GM12878 (cell line): ENCODE measurements around the gene CFAP74. TPM values are rescaled to one million over a fixed set of nuclear protein-coding genes. Genes with fewer than 3 reads are reported as not detected.

Experiments used
- ATAC-seq: fragments of 200-7000 bp; cut with Tn5 transposase; 3 replicates; pipeline ENCODE4 v1.9.1; 2020; ENCODE audit warnings: mild to moderate bottlenecking, moderate library complexity
- BruUV-seq: library from RNA; stranded (reverse); fragments of 400-500 nt; replicated peaks from 2 replicates; lab custom pipeline; 2021; lab: Mats Ljungman, UMichigan
- CTCF ChIA-PET: fragments of 300-600 bp; sonication (Branson Sonifier 250); formaldehyde crosslinking; extraction: SDS; loops from one replicate; lab custom pipeline; 2021; ENCODE audit warnings: inconsistent platforms; lab: Yijun Ruan, JAX
- POLR2A ChIA-PET: fragments of 350-600 bp; formaldehyde crosslinking; extraction: SDS; loops from one replicate; lab custom pipeline; 2021; ENCODE audit warnings: inconsistent platforms; lab: Charles Lee
- RAD21 ChIA-PET: fragments of 300-600 bp; sonication (Branson Sonifier 250); formaldehyde crosslinking; loops from one replicate; lab custom pipeline; 2023; ENCODE audit warnings: antibody characterized with exemption; ENCODE audit not compliant: unreplicated experiment; lab: Charles Lee
- SMC1A ChIA-PET: fragments of 300-600 bp; sonication (Branson Sonifier 250); formaldehyde crosslinking; loops from one replicate; lab custom pipeline; 2023; ENCODE audit not compliant: unreplicated experiment, uncharacterized antibody; lab: Charles Lee
- DNase-seq: peaks from one replicate; pipeline ENCODE4 v3.0.0-alpha.2; 2011; ENCODE audit warnings: low read depth, low spot score
- FAIRE-seq: peaks from 3 replicates; lab custom pipeline; 2011; peaks lifted over from hg19 to GRCh38; lab: Jason Lieb, UNC
- H2AFZ ChIP-seq: 2 replicates; pipeline ENCODE4 v1.6.0; 2011; ENCODE audit warnings: low read depth, low read length, control low read depth; ENCODE audit not compliant: control insufficient read depth
- H3K27ac ChIP-seq: 2 replicates; pipeline ENCODE4 v1.5.1; 2011; ENCODE audit warnings: control low read depth; ENCODE audit not compliant: control insufficient read depth, insufficient read depth
- H3K27me3 ChIP-seq, 2 experiments: replicated peaks in 1 of 2; 2 replicates each; pipeline versions ENCODE4 v1.6.0 to v1.6.1; 2011; ENCODE audit warnings: low read length in 1 of 2; ENCODE audit not compliant: control insufficient read depth in 2 of 2, insufficient read depth in 2 of 2
- H3K36me3 ChIP-seq, 2 experiments: 2 replicates each; pipeline ENCODE4 v1.5.1; 2011; ENCODE audit warnings: low read length in 1 of 2; ENCODE audit not compliant: control insufficient read depth in 2 of 2, insufficient read depth in 2 of 2
- H3K4me1 ChIP-seq: 2 replicates; pipeline ENCODE4 v1.6.1; 2011; ENCODE audit warnings: mild to moderate bottlenecking, low read length, moderate library complexity, mixed read lengths; ENCODE audit not compliant: control insufficient read depth, insufficient read depth
- H3K4me2 ChIP-seq: 2 replicates; pipeline ENCODE4 v1.6.0; 2011; ENCODE audit warnings: control low read depth; ENCODE audit not compliant: control insufficient read depth, insufficient read depth
- H3K4me3 ChIP-seq: fragments of 200-600 bp; sonication (generic); 2 replicates; pipeline ENCODE4 v1.5.1; 2016
- H3K79me2 ChIP-seq: 2 replicates; pipeline ENCODE4 v1.6.0; 2011; ENCODE audit warnings: low read length; ENCODE audit not compliant: control insufficient read depth, insufficient read depth
- H3K9ac ChIP-seq: 2 replicates; pipeline ENCODE4 v1.8.0; 2011; ENCODE audit warnings: low read length, control low read depth, mixed read lengths; ENCODE audit not compliant: control insufficient read depth, insufficient read depth
- H3K9me3 ChIP-seq: replicated peaks from 3 replicates; pipeline ENCODE4 v1.5.1; 2011; ENCODE audit warnings: mild to moderate bottlenecking, low read length; ENCODE audit not compliant: control insufficient read depth, insufficient read depth
- H4K20me1 ChIP-seq: 2 replicates; pipeline ENCODE4 v1.6.0; 2011; ENCODE audit not compliant: control insufficient read depth, insufficient read depth
- ATF7 ChIP-seq: fragments of 450-650 bp; IDR thresholded peaks from 2 replicates; pipeline ENCODE4 v1.6.1; 2016; ENCODE audit warnings: low read depth, mild to moderate bottlenecking
- BCL11A ChIP-seq: IDR thresholded peaks from 2 replicates; pipeline ENCODE4 v1.6.1; 2011; ENCODE audit warnings: low read depth, low read length
- CHD2 ChIP-seq: IDR thresholded peaks from 2 replicates; pipeline ENCODE4 v1.6.1; 2011; ENCODE audit warnings: low read depth, low read length, improper control_type of control experiment, borderline replicate concordance
- CTCF ChIP-seq, 3 experiments: IDR thresholded peaks in 2 of 3; conservative IDR thresholded peaks in 1 of 3; 2 replicates each; pipeline ENCODE4 v1.5.1; 2011; ENCODE audit warnings: low read depth in 3 of 3, low read length in 3 of 3, mild to moderate bottlenecking in 3 of 3, control low read depth in 2 of 3, moderate library complexity in 2 of 3, inconsistent platforms in 1 of 3, mixed read lengths in 1 of 3; ENCODE audit not compliant: control insufficient read depth in 2 of 3, insufficient read depth in 1 of 3; ENCODE audit errors: extremely low read depth in 1 of 3
- DPF2 ChIP-seq: fragments of 450-650 bp; IDR thresholded peaks from 2 replicates; pipeline ENCODE4 v1.6.1; 2017; ENCODE audit warnings: mild to moderate bottlenecking
- HDGF ChIP-seq: fragments of 450-650 bp; IDR thresholded peaks from 2 replicates; pipeline ENCODE4 v1.6.1; 2016; ENCODE audit warnings: antibody characterized with exemption
- IKZF1 ChIP-seq: fragments of 450-650 bp; conservative IDR thresholded peaks from 2 replicates; pipeline ENCODE4 v1.6.1; 2017; ENCODE audit warnings: antibody characterized with exemption, mild to moderate bottlenecking
- NKRF ChIP-seq: fragments of 450-650 bp; conservative IDR thresholded peaks from 2 replicates; pipeline ENCODE4 v1.6.1; 2017; ENCODE audit warnings: mild to moderate bottlenecking, moderate library complexity
- NR2C1 ChIP-seq: fragments of 450-650 bp; IDR thresholded peaks from 2 replicates; pipeline ENCODE4 v1.6.1; 2017; ENCODE audit warnings: antibody characterized with exemption, mild to moderate bottlenecking, moderate library complexity
- NR2F1 ChIP-seq: fragments of 450-650 bp; conservative IDR thresholded peaks from 2 replicates; pipeline ENCODE4 v1.6.1; 2017; ENCODE audit warnings: mild to moderate bottlenecking
- PAX8 ChIP-seq: fragments of 450-650 bp; IDR thresholded peaks from 2 replicates; pipeline ENCODE4 v1.6.1; 2017; ENCODE audit warnings: mild to moderate bottlenecking, moderate library complexity
- POLR2AphosphoS2 ChIP-seq: IDR thresholded peaks from 2 replicates; pipeline ENCODE4 v1.6.1; 2011; ENCODE audit warnings: low read depth, mild to moderate bottlenecking, low read length, improper control_type of control experiment, moderate library complexity
- POU2F2 ChIP-seq: IDR thresholded peaks from 3 replicates; pipeline ENCODE4 v1.6.1; 2011; ENCODE audit warnings: low read depth, mild to moderate bottlenecking, low read length, borderline replicate concordance
- SMAD1 ChIP-seq: fragments of 450-650 bp; IDR thresholded peaks from 2 replicates; pipeline ENCODE4 v1.6.1; 2018; ENCODE audit warnings: mild to moderate bottlenecking, low read depth; ENCODE audit not compliant: partially characterized antibody
- SMARCA5 ChIP-seq: fragments of 450-650 bp; IDR thresholded peaks from 2 replicates; pipeline ENCODE4 v1.6.1; 2017; ENCODE audit warnings: mild to moderate bottlenecking
- SMC3 ChIP-seq: IDR thresholded peaks from 2 replicates; pipeline ENCODE4 v1.6.1; 2011; ENCODE audit warnings: low read length, improper control_type of control experiment, borderline replicate concordance
- SP1 ChIP-seq: IDR thresholded peaks from one replicate; pipeline ENCODE4 v1.6.1; 2011; ENCODE audit warnings: low read depth, low read length
- WGBS: methylation state at CpG from one replicate; pipeline ENCODE4 v1.1.6; 2016; ENCODE audit warnings: low lambda C conversion rate; ENCODE audit not compliant: insufficient replicate concordance, insufficient coverage; ENCODE audit errors: missing lambda C conversion rate; 5-methylcytosine and 5-hydroxymethylcytosine counted together
- in situ Hi-C: fragments of 300-500 bp; cut with MboI; formaldehyde crosslinking; loops from 9 replicates; pipeline ENCODE4 v1.14.3; 2018; ENCODE audit warnings: mixed read lengths
- intact Hi-C: fragments of 100-400 bp; cut with micrococcal nuclease; formaldehyde crosslinking; loops from one replicate; pipeline ENCODE4 v1.14.2; 2022; ENCODE audit not compliant: unreplicated experiment
- polyA plus RNA-seq, 11 experiments: library from polyadenylated mRNA; depleted of rRNA in 4 of 11; unstranded in 6 of 11; stranded (reverse) in 5 of 11; fragments of >200 nt; fragmentation: Nextera tagmentation in 4 of 11; fragmentation: Illumina TruSeq in 1 of 11; extraction: Ambion mirVana in 4 of 11; extraction: Trizol in 1 of 11; gene quantifications; 1 replicate in 1 of 11; 2 replicates in 10 of 11; pipeline versions ENCODE4 v1.2.1 to v1.2.3, GENCODE V29; 2011 to 2016; ENCODE audit warnings: inconsistent platforms in 2 of 11, missing spikeins in 2 of 11, low read depth in 1 of 11
- total RNA-seq, 4 experiments: library from RNA; depleted of rRNA in 3 of 4; stranded (reverse); fragments of >200 nt in 3 of 4; fragmentation: Illumina TruSeq in 1 of 4; extraction: Trizol in 1 of 4; gene quantifications; 2 replicates each; pipeline versions ENCODE4 v1.2.1 to v1.2.3, GENCODE V29; 2013 to 2021

The CFAP74 gene
- total and polyA plus RNA-seq, 10 of the 15 experiments (the other 5 are each of a cell fraction or from before 2014, with no cell fraction given) = 0.01 TPM; not detected in 9

GRCh38 chr1:1919304-1920056 lies 84.1 kb downstream of the CFAP74 start (continued):
- TF ChIP-seq SP1 (peak; percentile 83), NR2C1 (peak; percentile 28; the same call in 1 of the 2 replicates), HDGF (peak; percentile 99), SMC3 (no peak)

GRCh38 chr1:1918901-1919303 lies 84.7 kb downstream of the CFAP74 start, which contains the start of gene TMEM52:
Gene TMEM52, minus strand, starts transcription at chr1:1919279. Its CDS starts 14 bp downstream, at chr1:1919265.
- H3K36me3 ChIP-seq = no peaks in the 10 kb centered on the region
- H3K27ac ChIP-seq = no peak within 1 kb of the TSS

More at GRCh38 chr1:1918901-1919303, 84.7 kb downstream of the CFAP74 start, which contains the start of gene TMEM52:
- Histone ChIP-seq H3K4me3 (peak within 1 kb of the TSS; percentile 60), H2AFZ (peak within 1 kb of the TSS; percentile 78), H4K20me1 (no peaks in the 10 kb centered on the region), H3K79me2 (no peaks in the 10 kb centered on the region), H3K9ac (no peak within 1 kb of the TSS), H3K9me3 (no peaks in the 10 kb centered on the region), H3K4me2 (peak within 1 kb of the TSS; percentile 98), H3K27me3 (peaks cover 0 to 2% of the 10 kb centered on the region in 2 experiments; a peak in 1 of 4 replicates), H3K4me1 (peaks cover 7% of the 10 kb centered on the region)
- DNase-seq (no peak), FAIRE-seq (no peak), ATAC-seq (peak; percentile 56)
- POLR2A ChIA-PET = no interaction called here
- TF ChIP-seq POU2F2 (no peak), ATF7 (no peak), SMAD1 (no peak), CTCF (IDR thresholded peaks at IDR 0.05 in 2 of 3, conservative IDR thresholded peaks at IDR 0.05 in 1 of 3; ENCODE audit: control insufficient read depth in 2 of 3, extremely low read depth in 1 of 3, insufficient read depth in 1 of 3, low read depth in 3 of 3, low read length in 3 of 3) (peak in 1 of 3 experiments; percentile 7; a peak in 1 of 6 replicates), IKZF1 (0 out of 2 replicates have a peak, but pooled peaks have one; percentile 16), SMARCA5 (0 out of 2 replicates have a peak, but pooled peaks have one; percentile 29), DPF2 (peak; percentile 53; the same call in 1 of the 2 replicates), BCL11A (no peak), NKRF (0 out of 2 replicates have a peak, but pooled peaks have one; percentile 22), POLR2AphosphoS2 (no peak), CHD2 (no peak), PAX8 (no peak), NR2F1 (0 out of 2 replicates have a peak, but pooled peaks have one; percentile 30)
- in situ Hi-C loops (no loop called here), intact Hi-C loops (loop anchor here (1.0 kb wide), 1 partner anchor 10 kb away; no protein-coding TSS in a partner anchor)
- 6% methylated on average over 33 of the region's 44 CpGs for WGBS
- SMC1A ChIA-PET = no interaction called here
- BruUV-seq = no TSS peak
- CTCF ChIA-PET = interaction anchor here (0.6 kb wide), 1 partner anchor 332 kb away, joined by 3 read pairs; no protein-coding TSS in a partner anchor
- RAD21 ChIA-PET = no interaction called here
